Astrocyte (in vitro differentiated cells and primary cell): ENCODE data around the gene LIMA1.

Experiments
- EZH2 ChIP-seq: IDR thresholded peaks from 2 replicates; pipeline ENCODE4 v1.6.1; 2012; ENCODE audit warnings: mild to moderate bottlenecking, low read length, inconsistent platforms; ENCODE audit not compliant: insufficient read depth
- TF ChIP-seq, protein P1 (sequence below): IDR thresholded peaks from 2 replicates; pipeline ENCODE4 v1.5.1; 2011; ENCODE audit warnings: low read depth, mild to moderate bottlenecking, inconsistent platforms, low read length, moderate library complexity; ENCODE audit not compliant: insufficient read depth

- TF ChIP-seq, protein P1, sequence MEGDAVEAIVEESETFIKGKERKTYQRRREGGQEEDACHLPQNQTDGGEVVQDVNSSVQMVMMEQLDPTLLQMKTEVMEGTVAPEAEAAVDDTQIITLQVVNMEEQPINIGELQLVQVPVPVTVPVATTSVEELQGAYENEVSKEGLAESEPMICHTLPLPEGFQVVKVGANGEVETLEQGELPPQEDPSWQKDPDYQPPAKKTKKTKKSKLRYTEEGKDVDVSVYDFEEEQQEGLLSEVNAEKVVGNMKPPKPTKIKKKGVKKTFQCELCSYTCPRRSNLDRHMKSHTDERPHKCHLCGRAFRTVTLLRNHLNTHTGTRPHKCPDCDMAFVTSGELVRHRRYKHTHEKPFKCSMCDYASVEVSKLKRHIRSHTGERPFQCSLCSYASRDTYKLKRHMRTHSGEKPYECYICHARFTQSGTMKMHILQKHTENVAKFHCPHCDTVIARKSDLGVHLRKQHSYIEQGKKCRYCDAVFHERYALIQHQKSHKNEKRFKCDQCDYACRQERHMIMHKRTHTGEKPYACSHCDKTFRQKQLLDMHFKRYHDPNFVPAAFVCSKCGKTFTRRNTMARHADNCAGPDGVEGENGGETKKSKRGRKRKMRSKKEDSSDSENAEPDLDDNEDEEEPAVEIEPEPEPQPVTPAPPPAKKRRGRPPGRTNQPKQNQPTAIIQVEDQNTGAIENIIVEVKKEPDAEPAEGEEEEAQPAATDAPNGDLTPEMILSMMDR, result no peak
- TF ChIP-seq EZH2, result no peak
Observed at GRCh38 chr12:50196537-50196936, 86.8 kb downstream of the LIMA1 start.
